RPMI7951 (cell line): ENCODE results near the gene R3HDM4. TPM values are rescaled to one million over a fixed set of nuclear protein-coding genes. Genes with fewer than 3 reads are reported as not detected.

ENCODE experiments used
- DNase-seq: peaks from one replicate; pipeline ENCODE4 v3.0.0-alpha.2; 2012; ENCODE audit warnings: low read depth
- total RNA-seq: library from RNA; depleted of rRNA; stranded (reverse); fragments of >200 nt; shearing (Covaris generic); gene quantifications from 2 replicates; pipeline ENCODE4 v1.2.3, GENCODE V29; 2014

Gene R3HDM4
- total RNA-seq, 1 experiment from 2014 or later, result 19.7 TPM

DNA sequence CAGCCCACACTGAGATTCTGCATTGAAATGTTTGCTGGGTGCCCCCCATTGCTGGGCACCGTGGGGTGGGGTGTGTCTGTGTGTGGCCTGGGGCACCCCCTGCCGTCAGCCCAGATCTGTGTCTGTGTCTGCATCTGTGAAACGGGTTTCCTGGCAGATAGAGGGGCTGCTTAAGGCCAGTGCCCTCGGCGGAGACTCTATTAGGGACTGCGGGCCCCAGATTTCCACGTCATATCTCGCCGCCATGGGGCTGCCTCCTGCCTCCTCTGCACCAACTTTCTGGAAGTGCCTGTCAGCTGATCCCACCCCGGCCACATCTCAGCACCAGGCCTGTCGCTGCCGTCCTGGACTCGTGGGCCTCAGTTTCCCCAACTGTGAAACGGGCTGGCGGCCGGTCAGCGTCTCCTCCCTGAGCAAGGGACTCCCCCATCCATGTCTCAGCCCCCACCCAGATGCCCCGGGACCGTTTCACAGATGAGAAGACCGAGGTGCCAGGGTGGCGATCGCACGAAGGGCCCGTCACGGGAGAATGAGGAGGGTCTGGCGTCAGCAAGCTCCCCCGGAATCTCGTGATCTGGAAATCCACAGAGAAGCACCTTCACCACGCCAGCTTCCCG is 34.2 kb upstream of the R3HDM4 start:
- no peak for DNase-seq

DNA sequence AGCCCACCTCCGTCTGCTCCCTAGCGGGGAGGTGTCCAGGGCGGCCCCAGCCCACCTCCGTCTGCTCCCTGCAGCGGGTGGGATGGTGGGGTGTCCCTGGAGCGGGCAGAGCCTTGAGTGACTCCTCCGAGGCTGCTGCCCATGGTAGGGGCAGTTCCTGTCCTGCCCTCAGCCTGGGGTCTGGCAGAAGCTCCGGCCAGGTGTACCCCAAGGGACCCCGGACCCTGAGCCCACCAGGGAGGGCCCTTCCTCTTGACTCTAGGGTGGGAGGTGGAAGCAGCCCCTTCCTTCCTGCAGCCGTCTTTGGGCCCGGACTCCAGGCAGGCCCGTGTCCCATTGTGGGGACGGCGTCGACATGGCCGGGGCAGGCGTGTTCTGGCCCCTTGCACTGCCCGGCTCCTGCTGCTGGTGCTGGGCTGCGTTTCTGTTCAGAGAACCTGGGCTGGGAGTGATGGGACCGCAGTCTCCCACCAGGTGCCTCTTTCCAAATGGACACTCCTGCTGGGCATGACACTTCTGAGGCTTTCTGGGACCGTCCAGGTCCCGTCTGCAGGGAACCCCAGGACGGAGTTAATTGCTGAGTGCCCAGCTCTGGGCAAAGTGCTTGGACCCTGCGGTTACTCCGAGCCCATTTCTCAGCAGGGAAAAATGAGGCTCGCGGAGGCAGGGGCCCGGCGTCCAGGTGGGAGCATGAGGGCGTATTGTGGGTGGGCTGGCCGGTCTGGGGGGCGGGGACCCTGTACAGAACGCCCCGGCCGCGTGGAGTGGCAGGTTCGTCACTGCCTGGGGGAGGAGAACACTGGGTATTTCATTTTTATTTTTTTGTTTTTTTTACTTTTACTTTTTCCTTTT is 32.6 kb upstream of the R3HDM4 start:
- DNase-seq, result no peak

DNA sequence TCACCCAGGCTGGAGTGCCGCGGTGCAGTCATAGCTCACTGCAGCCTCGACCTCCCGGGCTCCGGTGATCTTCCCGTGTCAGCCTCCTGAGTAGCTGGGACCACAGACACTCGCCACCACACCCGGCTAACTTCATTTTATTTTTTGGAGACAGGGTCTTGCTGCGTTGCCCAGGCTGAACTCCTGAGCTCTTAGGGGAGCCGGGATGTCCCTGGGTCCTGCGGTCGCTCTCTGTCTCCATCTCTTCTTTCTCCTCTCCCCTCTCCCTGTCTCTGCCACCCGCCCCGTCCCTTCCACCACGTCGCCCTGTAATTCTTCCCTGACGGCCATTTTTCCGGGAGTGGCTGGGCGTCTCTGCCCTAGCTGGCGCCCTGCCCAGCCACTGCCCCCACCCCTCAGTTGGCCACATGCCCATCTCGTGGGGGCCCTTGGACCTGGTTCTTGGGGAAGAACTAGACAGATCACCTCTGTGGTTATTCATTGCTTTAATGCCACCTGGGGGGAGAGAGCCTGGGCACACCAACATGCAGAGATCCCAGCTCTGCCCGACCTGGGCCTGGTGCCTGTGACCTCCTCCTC is 31.7 kb upstream of the R3HDM4 start:
- DNase-seq, result no peak

DNA sequence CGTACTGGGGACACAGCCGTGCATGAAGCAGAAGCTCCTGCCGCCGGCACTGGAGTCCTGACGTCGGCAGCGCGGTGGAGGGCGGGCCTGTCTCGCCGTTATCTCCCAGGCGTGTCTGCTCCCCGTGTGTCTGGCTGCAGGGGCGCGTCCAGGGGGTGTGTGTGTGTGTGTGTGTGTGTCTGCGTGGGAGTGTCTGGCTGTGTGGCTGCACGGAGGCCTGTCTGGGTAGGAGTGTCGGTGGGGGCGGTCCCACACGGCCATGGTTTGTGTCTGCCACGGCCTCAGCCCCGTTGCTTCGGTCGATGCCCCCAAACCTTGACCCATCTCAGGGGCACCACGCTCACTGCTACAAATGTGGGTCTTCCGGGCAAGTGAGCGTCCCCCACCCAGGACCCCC is 31.1 kb upstream of the R3HDM4 start:
- DNase-seq, result no peak

DNA sequence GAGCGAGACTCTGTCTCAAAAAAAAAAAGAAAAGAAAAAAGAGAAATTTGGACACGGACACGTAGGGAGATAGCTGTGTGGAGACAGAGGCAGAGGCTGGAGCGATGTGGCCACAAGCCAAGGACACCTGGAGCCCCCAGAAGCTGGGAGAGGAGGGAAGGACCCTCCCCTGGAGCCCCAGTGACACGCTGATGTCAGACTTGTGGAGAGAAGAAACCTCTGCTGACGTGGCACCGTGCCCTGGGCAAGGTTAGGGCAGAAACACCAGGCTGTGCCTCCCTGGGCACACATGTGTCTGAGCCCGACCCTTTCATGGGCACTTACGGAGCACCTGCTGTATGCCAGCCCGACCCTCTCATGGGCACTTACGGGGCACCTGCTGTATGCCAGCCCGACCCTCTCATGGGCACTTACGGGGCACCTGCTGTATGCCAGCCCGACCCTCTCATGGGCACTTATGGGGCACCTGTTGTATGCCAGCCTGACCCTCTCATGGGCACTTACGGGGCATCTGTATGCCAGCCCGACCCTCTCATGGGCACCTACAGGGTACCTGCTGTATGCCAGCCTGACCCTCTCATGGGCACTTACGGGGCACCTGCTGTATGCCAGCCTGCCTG is 30.6 kb upstream of the R3HDM4 start:
- no peak for DNase-seq

DNA sequence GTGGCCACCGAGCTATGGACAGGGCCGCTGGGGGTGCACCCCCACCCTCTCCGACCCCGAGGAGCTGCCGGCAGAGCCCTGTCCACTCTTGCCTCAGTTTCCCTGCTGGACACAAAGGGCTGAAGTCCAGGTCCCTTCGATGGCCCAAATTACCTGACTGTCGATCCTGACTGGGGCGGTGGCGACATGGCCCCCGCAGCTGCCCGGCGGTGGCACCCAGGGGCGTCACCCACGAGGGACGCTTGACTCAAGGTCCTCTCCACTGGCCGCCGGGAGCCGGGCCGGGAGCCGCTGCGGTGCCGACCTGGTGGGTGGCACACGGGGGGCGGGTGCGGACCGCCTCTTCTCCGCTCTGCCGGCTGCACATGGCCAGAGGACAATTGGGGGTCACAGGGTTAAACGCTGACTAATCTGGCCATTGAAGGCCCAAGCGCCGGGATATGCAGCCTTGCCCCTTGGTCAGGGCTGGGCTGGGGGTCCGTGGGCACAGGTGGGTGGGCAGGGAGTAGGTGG is 29.2 kb upstream of the R3HDM4 start:
- no peak for DNase-seq

DNA sequence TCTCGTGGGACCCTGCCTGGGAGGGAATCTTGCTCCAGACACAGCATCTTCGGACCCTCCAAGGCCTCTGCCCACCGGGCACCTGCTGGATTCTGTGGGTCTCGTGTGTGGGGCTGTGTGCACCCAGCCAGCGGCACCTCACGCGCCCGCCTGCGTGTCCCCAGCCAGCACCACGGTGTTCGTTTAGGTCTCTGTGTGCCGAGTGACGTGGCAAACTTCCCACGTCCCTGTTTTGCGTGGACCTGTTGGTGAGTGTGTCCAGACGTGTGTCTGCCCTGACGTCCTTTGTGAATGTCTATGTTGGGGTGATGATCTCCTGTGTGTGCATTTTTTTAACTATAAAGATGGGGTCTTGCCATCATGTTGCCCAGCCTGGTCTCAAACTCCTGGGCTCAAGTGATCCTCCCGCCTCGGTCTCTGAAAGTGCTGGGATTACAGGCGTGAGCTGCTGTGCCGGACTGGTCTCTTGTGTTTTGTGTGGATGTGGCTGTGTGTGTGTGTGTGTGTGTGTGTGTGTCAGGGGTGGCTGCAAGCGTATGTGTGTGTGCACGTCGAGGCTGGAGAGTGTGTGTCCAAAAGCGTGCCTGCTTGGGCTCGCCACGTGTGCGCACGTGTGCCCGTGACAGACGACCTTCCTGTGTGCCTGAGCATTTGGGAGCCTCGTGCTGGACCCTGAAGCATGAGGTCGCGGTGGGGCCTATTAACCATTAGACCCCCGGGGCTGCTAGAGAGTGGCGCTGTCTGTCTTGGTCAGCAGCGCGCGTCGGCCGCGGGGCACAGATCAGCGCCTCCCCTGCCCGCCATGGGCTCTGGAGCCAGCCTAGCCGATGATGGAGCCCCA is 28.5 kb upstream of the R3HDM4 start:
- no peak for DNase-seq

DNA sequence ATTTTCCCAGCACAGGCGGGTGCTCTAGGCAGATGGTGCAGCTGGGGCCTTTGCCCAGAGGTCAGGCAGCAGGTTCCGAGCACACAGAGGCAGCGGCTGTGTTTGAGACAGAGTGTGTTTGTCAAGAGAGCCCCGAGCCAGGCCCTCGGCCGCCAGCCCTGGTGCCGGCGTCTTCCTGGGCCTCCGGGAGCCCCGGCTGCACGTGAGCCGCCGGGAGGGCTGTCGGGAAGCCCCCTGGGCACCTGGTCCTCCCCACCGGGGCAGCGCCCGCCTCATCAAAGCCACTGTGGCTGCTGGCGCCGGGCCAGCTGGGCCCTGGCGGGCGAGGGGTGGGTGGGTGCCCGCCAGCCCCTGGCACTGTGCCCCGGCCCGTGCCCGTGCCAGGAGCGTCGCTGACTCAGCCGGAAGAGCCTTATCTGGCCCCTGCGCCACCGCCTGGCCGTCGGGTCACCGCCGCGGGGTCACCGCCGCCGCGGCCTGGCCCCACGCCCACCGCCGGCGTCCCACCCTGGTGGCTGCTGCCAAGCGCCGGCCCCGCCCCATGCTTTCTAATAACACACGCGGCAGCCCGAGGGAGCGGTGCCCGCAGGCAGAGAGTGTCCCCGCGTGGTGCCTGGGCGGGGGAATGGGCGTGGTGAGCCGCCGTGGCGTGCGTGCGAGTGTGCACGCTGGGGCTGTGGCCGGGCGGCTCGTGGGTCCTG is 27.7 kb upstream of the R3HDM4 start:
- peak; percentile 96 for DNase-seq

DNA sequence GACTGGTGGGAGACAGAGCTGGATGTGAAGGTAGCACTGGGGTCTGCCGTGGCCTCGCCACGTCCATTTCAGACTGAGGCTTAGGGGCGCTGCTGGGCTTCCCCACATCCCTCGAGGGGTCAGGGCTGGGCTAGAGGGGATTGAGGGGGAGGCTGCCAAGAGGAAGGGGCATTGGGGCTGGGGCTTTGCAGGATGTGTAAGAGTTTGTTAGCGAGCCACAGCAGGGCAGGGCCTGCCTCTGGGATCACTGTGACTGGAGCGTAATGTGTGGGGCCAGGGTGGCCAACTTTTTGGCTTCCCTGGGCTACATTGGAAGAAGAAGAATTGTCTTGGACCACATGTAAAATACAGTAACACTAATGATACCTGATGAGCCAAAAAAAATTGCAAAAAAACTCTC is 26.9 kb upstream of the R3HDM4 start:
- DNase-seq, result no peak

DNA sequence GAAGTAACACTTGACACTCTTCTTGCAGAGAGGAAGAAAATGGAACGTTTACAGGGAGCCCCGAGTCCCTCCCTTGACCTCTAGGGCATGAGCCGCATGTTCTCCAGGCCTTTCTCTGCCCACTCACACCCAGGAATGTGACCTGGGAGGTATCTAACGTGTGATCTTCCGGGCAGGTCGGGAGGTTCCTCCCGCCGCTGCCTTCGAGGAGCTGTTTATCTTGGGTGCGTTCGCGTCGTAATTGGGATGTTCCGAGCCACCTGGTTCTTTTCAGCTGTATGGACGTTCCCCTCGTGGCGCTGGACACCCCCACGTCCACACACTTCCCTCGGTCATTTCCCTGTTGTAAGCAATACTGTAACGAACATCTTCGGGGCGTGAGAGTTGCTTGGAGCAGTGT is 26.4 kb upstream of the R3HDM4 start:
- no peak for DNase-seq

DNA sequence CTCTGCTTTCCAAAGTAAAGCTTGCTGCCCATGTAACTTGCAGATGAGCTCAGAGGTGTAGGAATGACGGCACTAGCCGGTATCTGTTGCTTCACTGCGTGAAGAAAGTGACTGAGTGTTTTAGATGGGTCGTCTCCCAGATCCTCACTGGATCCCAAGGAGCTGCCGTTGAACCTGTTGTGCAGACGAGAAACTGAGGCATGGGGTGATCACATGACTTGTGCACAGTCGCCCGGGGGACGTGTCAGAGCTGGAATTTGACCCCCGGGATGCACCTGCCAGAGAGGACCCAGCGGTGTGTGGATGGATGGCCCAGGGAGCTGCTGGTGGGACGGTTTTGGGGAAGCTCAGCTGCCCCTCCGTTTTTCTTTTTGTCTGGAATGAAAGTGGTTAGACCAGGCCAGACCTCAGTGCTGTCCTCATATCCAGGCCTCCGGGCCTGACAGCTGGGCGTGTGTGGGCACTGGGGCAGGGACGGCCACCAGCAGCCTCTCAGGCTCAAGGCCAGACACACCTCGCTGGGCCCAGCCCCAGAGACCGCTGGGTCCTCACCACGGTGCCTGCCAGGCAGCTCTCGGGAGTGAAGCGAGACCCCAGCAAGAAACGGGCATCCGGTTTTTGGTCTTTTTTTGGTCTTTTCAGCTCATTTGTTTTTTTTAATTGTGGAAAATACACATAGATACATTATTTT is 25.4 kb upstream of the R3HDM4 start:
- DNase-seq, result no peak

DNA sequence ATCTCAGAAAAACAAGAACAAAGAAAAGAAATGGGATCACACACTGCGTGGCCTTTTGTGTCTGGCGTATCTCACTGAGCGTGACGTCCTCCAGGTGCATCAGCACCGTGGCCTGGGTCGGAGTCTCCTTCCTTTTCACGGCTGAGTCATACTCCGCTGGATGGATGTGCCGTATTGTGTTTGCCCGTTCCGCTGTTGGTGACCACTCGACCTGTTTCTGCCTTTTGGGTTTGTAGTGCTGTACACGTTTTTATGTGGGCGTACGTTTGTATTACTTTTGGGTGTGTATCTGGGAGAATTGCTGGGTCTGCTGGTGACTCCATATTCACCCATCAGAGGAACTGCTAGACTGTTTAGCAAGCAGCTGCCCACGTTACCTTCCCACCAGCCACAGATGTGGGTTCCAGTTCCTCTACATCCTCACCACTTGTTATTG is 24.3 kb upstream of the R3HDM4 start:
- DNase-seq, result no peak

DNA sequence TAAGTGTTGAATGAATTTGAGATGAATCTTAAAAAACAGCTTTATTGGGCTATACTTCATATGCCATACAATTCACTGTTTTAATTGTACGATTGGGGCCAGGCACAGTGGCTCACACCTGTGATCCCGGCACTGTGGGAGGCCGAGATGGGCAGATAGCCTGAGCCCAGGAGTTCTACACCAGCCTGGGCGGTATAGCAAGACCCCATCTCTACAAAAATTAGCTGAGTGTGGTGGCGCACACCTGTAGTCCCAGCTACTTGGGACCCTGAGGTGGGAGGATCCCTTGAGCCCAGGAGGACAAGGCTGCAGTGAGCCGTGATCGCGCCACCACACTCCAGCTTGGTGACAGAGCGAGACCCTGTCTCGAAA is 23.1 kb upstream of the R3HDM4 start:
- no peak for DNase-seq

DNA sequence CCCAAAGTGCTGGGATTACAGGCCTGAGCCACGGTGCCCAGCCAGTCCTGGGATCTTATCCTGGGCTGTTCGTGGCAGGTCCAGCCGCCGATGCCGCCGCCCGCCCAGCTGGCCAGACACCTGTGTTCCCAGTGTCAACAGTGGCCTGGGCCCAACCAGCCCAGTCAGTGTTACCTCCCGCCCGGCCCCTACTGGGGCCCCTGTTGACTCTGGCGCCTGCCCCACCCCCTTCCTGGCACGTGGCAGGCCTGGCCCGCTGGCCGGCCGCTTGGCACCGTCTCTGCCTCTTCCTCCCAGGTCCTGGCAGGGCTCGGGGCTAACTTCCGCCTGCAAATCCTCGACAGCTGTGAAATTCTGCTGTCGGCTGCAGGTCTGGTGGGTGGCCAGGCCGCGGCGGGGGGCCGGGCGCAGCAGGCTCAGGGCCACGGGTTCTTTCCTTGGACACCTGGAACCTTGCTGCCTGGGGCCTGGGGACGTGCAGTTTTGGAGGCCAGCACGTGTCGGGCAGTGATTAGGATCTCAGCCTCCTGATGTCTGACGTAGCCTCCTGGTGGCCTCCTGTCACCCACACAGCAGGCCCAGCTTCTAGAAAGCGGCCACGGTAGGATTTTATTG is 22.0 kb upstream of the R3HDM4 start:
- DNase-seq, result peak; percentile 89

DNA sequence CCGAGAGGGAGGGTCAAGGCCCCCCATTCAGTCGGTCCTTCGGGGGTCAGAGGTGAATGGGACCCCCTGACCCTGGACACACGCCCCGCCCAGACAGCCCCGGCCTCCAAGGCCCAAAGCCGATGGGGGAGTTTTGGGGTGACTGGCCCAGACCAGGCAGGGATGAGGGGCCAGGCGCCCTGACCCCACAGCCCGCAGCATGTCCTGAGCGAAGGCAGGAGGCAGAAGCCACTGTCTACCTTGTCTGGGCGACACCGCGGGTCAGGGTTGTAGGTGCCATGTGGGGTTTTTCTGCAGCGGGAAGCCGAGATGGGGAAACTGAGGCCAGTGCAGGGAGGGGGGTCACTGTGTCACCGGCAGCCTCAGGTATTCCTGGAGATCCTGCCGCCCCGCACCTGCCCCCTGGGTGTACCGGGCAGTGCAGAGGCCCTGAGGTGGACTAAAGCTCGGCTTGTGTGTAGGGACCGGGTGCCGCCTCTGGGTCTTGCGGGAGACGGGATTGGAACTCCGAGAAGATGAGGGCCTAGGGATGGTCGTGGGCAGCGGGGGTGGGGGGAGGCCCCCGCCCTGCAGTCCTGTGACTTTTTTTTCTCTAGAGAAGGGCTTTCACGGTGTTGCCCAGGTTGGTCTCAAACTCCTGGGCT is 21.3 kb upstream of the R3HDM4 start:
- no peak for DNase-seq

DNA sequence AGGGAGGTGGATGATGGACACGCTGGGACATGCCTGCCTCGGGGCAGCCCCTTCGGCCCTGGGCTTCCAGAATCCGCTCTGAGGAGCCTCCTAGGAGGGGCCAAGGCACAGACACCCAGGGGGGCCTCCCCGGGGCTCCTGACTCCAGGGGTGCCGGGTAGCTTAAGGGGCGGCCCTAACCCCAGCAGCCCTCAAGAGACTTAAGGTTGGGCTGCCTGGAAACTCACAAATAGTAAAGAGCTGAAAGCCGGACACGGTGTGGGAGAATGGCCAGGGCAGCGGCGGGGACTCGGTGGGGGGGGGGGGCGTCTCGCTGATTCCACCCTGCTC is 20.5 kb upstream of the R3HDM4 start:
- DNase-seq, result no peak

DNA sequence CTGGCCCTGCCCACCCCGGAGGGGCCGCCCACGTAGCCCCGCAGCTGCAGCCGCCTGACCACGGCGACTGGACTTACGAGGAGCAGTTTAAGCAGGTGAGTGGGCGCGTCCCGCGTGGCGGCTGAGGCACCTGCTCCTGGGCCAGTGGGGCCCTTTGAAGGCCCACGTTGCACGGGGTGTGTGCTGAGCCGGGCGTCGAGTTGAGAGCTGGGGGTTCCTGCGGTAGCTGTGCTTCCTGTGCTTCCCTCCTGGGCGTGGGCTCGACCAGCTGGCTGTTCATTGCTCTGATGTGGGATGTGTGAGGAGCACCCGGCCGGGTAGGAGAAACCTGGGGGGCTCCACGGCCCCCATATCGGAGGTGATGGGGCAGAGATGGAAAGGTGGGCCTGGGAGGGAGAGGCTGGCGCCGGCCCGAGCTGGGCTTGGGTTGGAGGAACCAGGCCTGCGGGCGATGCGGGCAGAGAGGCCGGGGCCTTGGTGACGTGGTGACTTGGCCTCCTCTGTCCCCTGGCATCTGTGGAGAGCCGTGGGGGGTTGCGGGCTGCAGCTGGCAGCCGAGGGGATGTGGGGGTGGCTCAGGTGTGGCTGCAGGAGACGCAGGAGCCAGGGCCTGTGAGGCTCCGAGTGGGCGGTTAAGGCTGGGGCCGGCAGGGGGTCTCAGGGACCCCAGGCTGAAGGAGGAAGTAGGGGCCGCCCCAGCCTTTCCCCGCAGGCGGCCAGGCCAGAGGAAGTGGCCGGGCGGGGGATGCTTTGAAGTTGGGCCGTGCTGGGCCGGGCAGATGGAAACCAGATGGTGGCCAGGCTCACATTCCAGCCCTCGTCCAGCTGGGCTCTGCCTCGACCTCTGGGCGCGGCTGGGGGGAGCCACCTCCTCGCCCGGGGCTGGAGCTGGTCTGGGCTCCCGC is 19.9 kb upstream of the R3HDM4 start:
- peak; percentile 98 for DNase-seq

DNA sequence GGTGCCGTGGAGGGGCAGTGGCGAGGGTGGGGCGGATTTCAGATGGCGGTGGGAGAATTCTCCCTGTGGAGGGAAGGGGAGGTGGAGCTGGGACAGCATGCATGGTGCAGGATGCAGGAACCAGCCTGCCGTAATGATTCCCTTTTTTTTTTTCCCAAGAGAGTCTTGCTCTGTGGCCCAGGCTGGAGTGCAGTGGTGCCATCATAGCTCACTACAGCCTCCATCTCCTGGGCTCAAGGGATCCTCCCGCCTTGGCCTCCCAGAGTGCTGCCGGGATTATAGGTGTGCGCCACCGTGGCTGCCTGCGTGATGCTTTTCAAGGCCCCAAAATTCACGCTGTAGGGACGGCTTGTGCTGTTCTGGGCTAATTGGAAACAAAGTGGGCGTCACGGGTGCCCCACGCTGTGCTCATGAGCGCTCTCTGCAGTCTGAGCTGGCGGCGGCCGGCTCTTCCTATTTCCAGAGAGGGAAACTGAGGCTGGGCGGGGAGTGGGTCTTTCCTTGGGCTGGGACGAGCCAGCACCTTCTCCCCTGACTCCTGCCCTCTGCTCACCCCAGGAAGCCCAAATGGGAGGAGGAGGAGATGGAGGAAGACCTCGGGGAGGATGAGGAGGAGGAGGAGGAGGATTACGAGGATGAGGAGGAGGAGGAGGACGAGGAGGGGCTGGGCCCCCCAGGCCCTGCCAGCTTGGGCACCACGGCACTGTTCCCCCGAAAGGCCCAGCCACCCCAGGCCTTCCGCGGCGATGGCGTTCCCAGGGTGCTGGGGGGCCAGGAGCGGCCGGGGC is 19.0 kb upstream of the R3HDM4 start:
- DNase-seq, result no peak
